ENCODE results near the gene FGGY. TPM values are rescaled to one million over a fixed set of nuclear protein-coding genes. Genes with fewer than 3 reads are reported as not detected.

FGGY gene
- total and polyA plus RNA-seq, 5 donors, result 10.0 to 20.5 (median 19.9) TPM

GRCh38 chr1:59653968-59654367 lies 357.1 kb downstream of the FGGY start:
- Histone ChIP-seq H3K9me3 (ENCODE audit: control insufficient read depth, low read length) (no peaks in the 10 kb centered on the region), H3K4me1 (ENCODE audit: control insufficient read depth, insufficient read depth, low read length) (no peaks in the 10 kb centered on the region), H3K27ac (ENCODE audit: low read length) (no peak overlapping the region), H3K4me3 (ENCODE audit: low read length) (no peak overlapping the region), H3K27me3 (ENCODE audit: control insufficient read depth, insufficient read depth) (no peaks in the 10 kb centered on the region)
- no peak for ATAC-seq
- intact Hi-C loops (cut with DNase I), result no loop called here
- 87% methylated on average over 2 of the region's 2 CpGs for WGBS
- DNase-seq, result no peak

DNA sequence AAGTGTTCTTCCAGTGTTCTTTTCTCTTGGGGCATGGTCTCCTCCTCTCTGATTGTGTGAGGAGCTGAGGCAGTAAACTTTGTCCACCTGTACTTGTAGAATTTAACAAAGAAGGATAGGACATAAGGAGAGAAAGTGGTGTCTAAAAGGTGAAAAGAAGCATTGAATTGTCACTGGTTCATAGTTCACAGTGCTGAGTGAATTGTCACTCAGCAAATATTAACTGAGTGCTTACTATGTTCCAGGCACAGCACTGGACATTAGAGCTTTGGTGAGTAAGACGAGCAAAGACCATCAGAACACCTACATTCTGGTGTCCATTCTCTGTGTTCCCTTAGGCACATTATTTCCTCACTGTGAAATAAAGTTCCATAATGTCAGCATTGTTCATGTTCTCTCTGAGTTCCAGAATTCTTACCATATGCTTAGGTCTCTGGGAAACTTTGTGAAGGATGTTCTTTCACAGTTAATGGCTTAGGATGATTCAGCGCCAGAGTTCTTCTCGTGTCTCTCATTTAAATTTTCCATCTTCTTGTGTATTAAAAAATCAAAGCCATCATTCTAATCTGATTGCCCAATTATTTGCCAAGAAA lies 361.1 kb downstream of the FGGY start:
- no peaks in the 10 kb centered on the region for H3K27me3 ChIP-seq (ENCODE audit: control insufficient read depth, insufficient read depth)
- H3K27ac ChIP-seq (ENCODE audit: low read length), result no peak overlapping the region
- 90% methylated on average over 3 of the region's 3 CpGs for WGBS
- DNase-seq (no peak), ATAC-seq (no peak)
- no peaks in the 10 kb centered on the region for H3K9me3 ChIP-seq (ENCODE audit: control insufficient read depth, low read length)
- intact Hi-C loops (cut with DNase I), result no loop called here
- no peak overlapping the region for H3K4me3 ChIP-seq (ENCODE audit: low read length)
- H3K4me1 ChIP-seq (ENCODE audit: control insufficient read depth, insufficient read depth, low read length), result no peaks in the 10 kb centered on the region

- intact Hi-C loops (cut with DNase I), result no loop called here
- Histone ChIP-seq H3K27ac (ENCODE audit: low read length) (no peak overlapping the region), H3K4me1 (ENCODE audit: control insufficient read depth, insufficient read depth, low read length) (no peaks in the 10 kb centered on the region), H3K9me3 (ENCODE audit: control insufficient read depth, low read length) (no peaks in the 10 kb centered on the region), H3K4me3 (ENCODE audit: low read length) (no peak overlapping the region), H3K27me3 (ENCODE audit: control insufficient read depth, insufficient read depth) (no peaks in the 10 kb centered on the region)
- DNase-seq, result no peak
- peak; percentile 40 to 81 for ATAC-seq
- WGBS, result 53% methylated on average over 6 of the region's 6 CpGs
Observed at GRCh38 chr1:59664166-59664565, 367.3 kb downstream of the FGGY start.

DNA sequence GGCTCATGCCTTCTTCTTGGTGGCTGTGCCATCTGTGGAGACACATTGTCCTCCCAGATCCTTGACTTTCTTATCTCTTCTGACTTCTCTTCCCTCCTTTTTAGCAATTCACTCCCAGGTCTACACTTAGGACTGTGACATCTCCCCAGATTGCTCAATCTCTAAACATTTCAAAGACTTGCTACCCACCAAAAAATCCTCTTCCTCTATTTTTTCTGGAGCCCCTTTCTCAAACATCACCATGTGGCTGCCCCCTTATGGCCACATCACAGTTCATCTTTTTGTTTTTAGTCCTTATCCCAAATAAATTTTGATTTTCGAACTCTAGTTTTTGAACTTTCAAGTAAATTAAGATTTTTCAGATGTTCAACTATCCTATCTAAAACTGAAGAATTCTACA lies 369.2 kb downstream of the FGGY start:
- 97% methylated on average over 1 of the region's 1 CpG for WGBS
- Histone ChIP-seq H3K27me3 (ENCODE audit: control insufficient read depth, insufficient read depth) (no peaks in the 10 kb centered on the region), H3K9me3 (ENCODE audit: control insufficient read depth, low read length) (no peaks in the 10 kb centered on the region), H3K4me1 (ENCODE audit: control insufficient read depth, insufficient read depth, low read length) (peaks cover 2% of the 10 kb centered on the region), H3K27ac (ENCODE audit: low read length) (no peak overlapping the region), H3K4me3 (ENCODE audit: low read length) (no peak overlapping the region)
- intact Hi-C loops (cut with DNase I), result no loop called here
- ATAC-seq (no peak), DNase-seq (no peak)

DNA sequence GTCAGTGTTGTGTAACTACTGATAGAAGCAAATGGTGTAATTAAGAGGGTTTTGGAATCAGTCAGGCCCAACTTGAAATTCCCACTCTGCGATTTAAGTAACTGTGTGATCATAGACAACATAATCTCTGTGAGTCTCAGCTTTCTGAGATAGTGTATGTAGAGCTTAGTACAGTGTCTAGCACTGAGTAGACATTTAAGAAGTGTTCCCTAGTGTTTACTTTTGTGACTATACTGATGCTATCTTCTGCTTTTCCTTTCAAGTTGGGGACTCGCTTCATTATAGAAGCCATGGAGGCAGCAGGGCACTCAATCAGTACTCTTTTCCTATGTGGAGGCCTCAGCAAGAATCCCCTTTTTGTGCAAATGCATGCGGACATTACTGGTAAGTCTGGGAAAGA lies 370.1 kb downstream of the FGGY start:
- H3K27me3 ChIP-seq (ENCODE audit: control insufficient read depth, insufficient read depth), result no peaks in the 10 kb centered on the region
- peaks cover 4% of the 10 kb centered on the region for H3K4me1 ChIP-seq (ENCODE audit: control insufficient read depth, insufficient read depth, low read length)
- ATAC-seq, result no peak
- 95% methylated on average over 3 of the region's 3 CpGs for WGBS
- intact Hi-C loops (cut with DNase I), result no loop called here
- DNase-seq, result no peak
- H3K27ac ChIP-seq (ENCODE audit: low read length), result no peak overlapping the region
- H3K9me3 ChIP-seq (ENCODE audit: control insufficient read depth, low read length), result no peaks in the 10 kb centered on the region
- no peak overlapping the region for H3K4me3 ChIP-seq (ENCODE audit: low read length)

- peaks cover 9% of the 10 kb centered on the region for H3K4me1 ChIP-seq (ENCODE audit: control insufficient read depth, insufficient read depth, low read length)
- H3K9me3 ChIP-seq (ENCODE audit: control insufficient read depth, low read length), result no peaks in the 10 kb centered on the region
- 36% methylated on average over 9 of the region's 9 CpGs for WGBS
- ATAC-seq, result peak; percentile 79 to 92
- H3K27ac ChIP-seq (ENCODE audit: low read length), result peak overlapping the region; percentile 51
- no peaks in the 10 kb centered on the region for H3K27me3 ChIP-seq (ENCODE audit: control insufficient read depth, insufficient read depth)
- intact Hi-C loops (cut with DNase I), result no loop called here
- peak; percentile 67 to 88 (median 82) for DNase-seq
- H3K4me3 ChIP-seq (ENCODE audit: low read length), result no peak overlapping the region
Observed at GRCh38 chr1:59669752-59670312, 372.9 kb downstream of the FGGY start.

DNA sequence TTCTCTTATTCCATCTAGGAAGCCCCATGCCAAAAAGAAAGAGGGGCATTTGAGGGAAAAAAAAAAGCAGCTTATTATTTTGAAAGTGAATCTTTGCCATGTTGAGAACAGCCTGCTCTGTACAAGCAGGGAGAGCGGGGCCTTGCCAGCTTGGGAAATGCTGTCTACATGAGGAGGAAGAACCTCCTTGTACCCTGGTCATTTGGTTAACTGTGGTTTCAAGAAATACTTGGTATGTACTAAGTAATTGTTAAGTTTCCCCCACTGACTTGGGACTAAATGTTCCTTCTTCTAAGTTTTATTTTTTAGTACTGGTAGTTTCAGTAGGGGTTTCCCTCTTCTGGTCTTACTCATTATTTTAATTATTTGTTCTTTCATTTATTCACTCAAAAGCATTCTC lies 373.8 kb downstream of the FGGY start:
- no peak for DNase-seq
- H3K9me3 ChIP-seq (ENCODE audit: control insufficient read depth, low read length), result no peaks in the 10 kb centered on the region
- intact Hi-C loops (cut with DNase I), result no loop called here
- no peak for ATAC-seq
- peaks cover 9% of the 10 kb centered on the region for H3K4me1 ChIP-seq (ENCODE audit: control insufficient read depth, insufficient read depth, low read length)
- no peak overlapping the region for H3K4me3 ChIP-seq (ENCODE audit: low read length)
- whole genome bisulfite sequencing, result 90% methylated on average over 1 of the region's 1 CpG
- no peak overlapping the region for H3K27ac ChIP-seq (ENCODE audit: low read length)
- H3K27me3 ChIP-seq (ENCODE audit: control insufficient read depth, insufficient read depth), result no peaks in the 10 kb centered on the region

GRCh38 chr1:59671066-59671952 lies 374.4 kb downstream of the FGGY start:
- ATAC-seq, result no peak
- Histone ChIP-seq H3K4me1 (ENCODE audit: control insufficient read depth, insufficient read depth, low read length) (peaks cover 9% of the 10 kb centered on the region), H3K9me3 (ENCODE audit: control insufficient read depth, low read length) (no peaks in the 10 kb centered on the region), H3K27me3 (ENCODE audit: control insufficient read depth, insufficient read depth) (no peaks in the 10 kb centered on the region), H3K27ac (ENCODE audit: low read length) (no peak overlapping the region), H3K4me3 (ENCODE audit: low read length) (no peak overlapping the region)
- WGBS, result 95% methylated on average over 5 of the region's 5 CpGs
- DNase-seq, result no peak
- intact Hi-C loops (cut with DNase I), result no loop called here

DNA sequence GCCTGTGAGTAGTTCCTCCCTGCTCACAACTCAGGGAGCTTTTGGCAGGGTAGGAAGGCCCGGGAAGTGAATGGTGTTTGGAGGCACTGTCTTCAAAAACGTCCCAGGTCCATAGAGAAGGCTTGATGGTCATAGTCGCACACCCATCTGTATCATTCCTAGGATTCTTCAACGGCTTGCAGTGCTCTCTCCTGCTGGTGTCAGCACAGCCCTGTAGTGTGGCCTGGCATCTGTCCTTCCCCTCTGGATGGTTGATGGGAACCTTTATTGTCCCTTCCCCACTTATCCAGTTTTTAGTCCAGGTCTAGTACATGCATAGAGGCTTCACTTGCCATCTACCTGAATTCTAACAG lies 375.0 kb downstream of the FGGY start:
- ATAC-seq (no peak), DNase-seq (no peak)
- intact Hi-C loops (cut with DNase I), result no loop called here
- H3K4me1 ChIP-seq (ENCODE audit: control insufficient read depth, insufficient read depth, low read length), result peaks cover 9% of the 10 kb centered on the region
- H3K27ac ChIP-seq (ENCODE audit: low read length), result no peak overlapping the region
- H3K27me3 ChIP-seq (ENCODE audit: control insufficient read depth, insufficient read depth), result no peaks in the 10 kb centered on the region
- no peak overlapping the region for H3K4me3 ChIP-seq (ENCODE audit: low read length)
- WGBS, result 81% methylated on average over 4 of the region's 4 CpGs
- no peaks in the 10 kb centered on the region for H3K9me3 ChIP-seq (ENCODE audit: control insufficient read depth, low read length)

DNA sequence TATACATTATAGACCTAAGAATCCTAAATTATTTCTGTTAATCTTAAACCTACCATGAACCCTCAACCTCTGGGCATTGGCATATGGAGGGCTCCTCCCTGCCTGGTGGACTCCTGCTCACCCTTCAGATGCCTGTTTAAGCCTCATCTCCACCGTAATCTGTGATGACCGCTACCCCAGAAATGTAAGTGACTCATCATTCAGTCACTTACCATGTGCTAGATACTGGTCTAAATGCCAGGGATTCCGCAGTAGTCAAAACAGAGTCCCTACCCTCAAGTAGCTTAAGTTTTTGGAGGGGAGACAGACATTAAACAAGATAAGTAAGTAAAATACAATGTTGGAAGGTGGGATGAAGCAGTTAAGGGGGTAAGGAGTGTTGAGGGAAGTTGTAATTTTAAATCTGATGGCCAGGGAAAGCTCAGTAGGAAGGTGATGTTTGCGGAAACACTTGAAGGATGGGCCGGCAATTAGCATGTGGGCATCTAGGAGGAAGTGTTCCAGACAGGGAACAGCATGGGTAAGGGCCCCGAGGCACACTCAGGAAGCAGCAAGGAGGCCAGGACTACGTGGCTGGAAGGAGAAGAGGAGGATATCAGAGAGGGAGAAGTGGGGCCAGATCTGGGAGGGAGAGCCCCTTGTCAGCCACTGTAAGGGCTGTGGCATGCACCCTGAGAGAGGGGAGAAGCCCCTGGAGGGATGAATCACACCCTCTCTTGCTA lies 376.1 kb downstream of the FGGY start:
- WGBS, result 77% methylated on average over 7 of the region's 7 CpGs
- DNase-seq (no peak), ATAC-seq (no peak)
- Histone ChIP-seq H3K4me1 (ENCODE audit: control insufficient read depth, insufficient read depth, low read length) (peaks cover 9% of the 10 kb centered on the region), H3K9me3 (ENCODE audit: control insufficient read depth, low read length) (no peaks in the 10 kb centered on the region), H3K27me3 (ENCODE audit: control insufficient read depth, insufficient read depth) (no peaks in the 10 kb centered on the region), H3K4me3 (ENCODE audit: low read length) (no peak overlapping the region), H3K27ac (ENCODE audit: low read length) (no peak overlapping the region)
- intact Hi-C loops (cut with DNase I), result no loop called here

Data from right cardiac atrium (tissue), 5 donors.